ENCODE results near the gene R3HCC1L.

- TF ChIP-seq, protein P1, sequence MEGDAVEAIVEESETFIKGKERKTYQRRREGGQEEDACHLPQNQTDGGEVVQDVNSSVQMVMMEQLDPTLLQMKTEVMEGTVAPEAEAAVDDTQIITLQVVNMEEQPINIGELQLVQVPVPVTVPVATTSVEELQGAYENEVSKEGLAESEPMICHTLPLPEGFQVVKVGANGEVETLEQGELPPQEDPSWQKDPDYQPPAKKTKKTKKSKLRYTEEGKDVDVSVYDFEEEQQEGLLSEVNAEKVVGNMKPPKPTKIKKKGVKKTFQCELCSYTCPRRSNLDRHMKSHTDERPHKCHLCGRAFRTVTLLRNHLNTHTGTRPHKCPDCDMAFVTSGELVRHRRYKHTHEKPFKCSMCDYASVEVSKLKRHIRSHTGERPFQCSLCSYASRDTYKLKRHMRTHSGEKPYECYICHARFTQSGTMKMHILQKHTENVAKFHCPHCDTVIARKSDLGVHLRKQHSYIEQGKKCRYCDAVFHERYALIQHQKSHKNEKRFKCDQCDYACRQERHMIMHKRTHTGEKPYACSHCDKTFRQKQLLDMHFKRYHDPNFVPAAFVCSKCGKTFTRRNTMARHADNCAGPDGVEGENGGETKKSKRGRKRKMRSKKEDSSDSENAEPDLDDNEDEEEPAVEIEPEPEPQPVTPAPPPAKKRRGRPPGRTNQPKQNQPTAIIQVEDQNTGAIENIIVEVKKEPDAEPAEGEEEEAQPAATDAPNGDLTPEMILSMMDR (IDR thresholded peaks at IDR 0.05): no peak
- TF ChIP-seq POLR2AphosphoS5 (IDR thresholded peaks at IDR 0.05; ENCODE audit: low read depth, low read length) (no peak), REST (IDR thresholded peaks at IDR 0.05; ENCODE audit: insufficient read depth in 1 of 2, low read depth in 2 of 2, low read length in 1 of 2) (no peak), SIN3A (IDR thresholded peaks at IDR 0.05; ENCODE audit: borderline replicate concordance, insufficient read depth, low read depth, low read length) (no peak), TCF7L2 (IDR thresholded peaks at IDR 0.05; ENCODE audit: low read depth, low read length) (no peak)
Measured at GRCh38 chr10:98196985-98197384, 62.5 kb downstream of the R3HCC1L start.

All from Panc1 (cell line).